ENCODE results near the gene FRK.

DNA sequence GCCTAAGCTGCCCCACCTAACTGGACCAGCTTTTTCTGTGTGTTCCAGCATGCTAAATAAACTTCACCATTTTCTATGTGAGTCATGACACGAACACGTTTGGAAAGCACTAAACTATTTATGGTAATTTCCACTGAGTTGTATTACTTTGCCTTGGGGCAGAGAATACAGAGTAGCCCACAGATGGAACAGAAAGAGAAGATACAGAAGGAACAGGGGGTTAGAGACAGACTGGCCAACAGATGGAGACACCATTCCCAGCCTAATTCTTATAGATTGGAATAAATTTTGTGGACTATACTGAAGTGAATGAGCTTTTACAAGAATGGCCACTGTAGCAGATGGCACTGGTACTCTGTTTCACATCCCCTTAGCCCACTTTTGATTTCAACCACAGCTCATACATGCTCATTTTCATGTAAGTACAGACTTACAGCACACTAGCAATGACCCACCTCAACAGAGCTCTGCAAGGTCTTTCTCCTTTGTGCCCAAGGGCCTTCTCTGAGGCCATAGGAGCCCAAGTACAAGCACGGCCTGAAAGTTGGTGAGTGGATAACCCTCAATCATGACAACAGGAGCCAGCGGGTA, 26.8 kb upstream of the FRK start:
- TF ChIP-seq EZH2 (IDR thresholded peaks at IDR 0.05; ENCODE audit: low read depth) = no peak
- TF ChIP-seq, protein P1, sequence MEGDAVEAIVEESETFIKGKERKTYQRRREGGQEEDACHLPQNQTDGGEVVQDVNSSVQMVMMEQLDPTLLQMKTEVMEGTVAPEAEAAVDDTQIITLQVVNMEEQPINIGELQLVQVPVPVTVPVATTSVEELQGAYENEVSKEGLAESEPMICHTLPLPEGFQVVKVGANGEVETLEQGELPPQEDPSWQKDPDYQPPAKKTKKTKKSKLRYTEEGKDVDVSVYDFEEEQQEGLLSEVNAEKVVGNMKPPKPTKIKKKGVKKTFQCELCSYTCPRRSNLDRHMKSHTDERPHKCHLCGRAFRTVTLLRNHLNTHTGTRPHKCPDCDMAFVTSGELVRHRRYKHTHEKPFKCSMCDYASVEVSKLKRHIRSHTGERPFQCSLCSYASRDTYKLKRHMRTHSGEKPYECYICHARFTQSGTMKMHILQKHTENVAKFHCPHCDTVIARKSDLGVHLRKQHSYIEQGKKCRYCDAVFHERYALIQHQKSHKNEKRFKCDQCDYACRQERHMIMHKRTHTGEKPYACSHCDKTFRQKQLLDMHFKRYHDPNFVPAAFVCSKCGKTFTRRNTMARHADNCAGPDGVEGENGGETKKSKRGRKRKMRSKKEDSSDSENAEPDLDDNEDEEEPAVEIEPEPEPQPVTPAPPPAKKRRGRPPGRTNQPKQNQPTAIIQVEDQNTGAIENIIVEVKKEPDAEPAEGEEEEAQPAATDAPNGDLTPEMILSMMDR (conservative IDR thresholded peaks at IDR 0.05) = no peak
